Psoas muscle (tissue), 8 donors: ENCODE results near the gene BTG1. TPM values are rescaled to one million over a fixed set of nuclear protein-coding genes. Genes with fewer than 3 reads are reported as not detected.

ENCODE experiments used
- ATAC-seq, 4 donors: fragments of 200-7000 bp; cut with Tn5 transposase; one replicate each; pipeline ENCODE4 v1.9.1; 2020; ENCODE audit warnings: moderate library complexity in 3 of 4, mild to moderate bottlenecking in 2 of 4
- DNase-seq, 2 donors: peaks; one replicate each; pipeline ENCODE4 v3.0.0-alpha.2; 2020
- H3K27ac ChIP-seq: fragments of 200-600 bp; one replicate; pipeline ENCODE4 v1.8.0; 2022
- H3K27me3 ChIP-seq, 3 donors: fragments of 200-600 bp in 1 of 3; one replicate each; pipeline versions ENCODE4 v1.6.1 to v1.8.0; 2013 to 2022; ENCODE audit warnings: low read length in 2 of 3, mild to moderate bottlenecking in 2 of 3, moderate library complexity in 1 of 3; ENCODE audit not compliant: insufficient read depth in 3 of 3
- H3K36me3 ChIP-seq, 2 donors: fragments of 200-600 bp in 1 of 2; one replicate each; pipeline versions ENCODE4 v1.6.1 to v1.8.0; 2013 to 2022; ENCODE audit warnings: low read depth in 1 of 2, mild to moderate bottlenecking in 1 of 2, moderate library complexity in 1 of 2; ENCODE audit not compliant: insufficient read depth in 1 of 2
- H3K4me1 ChIP-seq: fragments of 200-600 bp; one replicate; pipeline ENCODE4 v1.8.0; 2022
- H3K4me3 ChIP-seq: fragments of 200-600 bp; one replicate; pipeline ENCODE4 v1.8.0; 2022; ENCODE audit warnings: mild to moderate bottlenecking
- H3K9me3 ChIP-seq: fragments of 200-600 bp; one replicate; pipeline ENCODE4 v1.8.0; 2022
- CTCF ChIP-seq: fragments of 200-600 bp; IDR thresholded peaks from one replicate; pipeline ENCODE4 v1.8.0; 2022; ENCODE audit warnings: antibody characterized with exemption
- WGBS, 3 donors: extraction: QIAGEN DNeasy Blood & Tissue Kit; methylation state at CpG; one replicate each; pipeline versions ENCODE4 v1.1.6 to v1.1.7; 2013; 5-methylcytosine and 5-hydroxymethylcytosine counted together
- intact Hi-C, 2 donors: fragments of 100-400 bp; cut with DNase I; formaldehyde crosslinking; loops; one replicate each; pipeline versions ENCODE4 v1.11.0 to v1.14.2; 2022
- polyA plus RNA-seq, 3 donors: library from polyadenylated mRNA; stranded (reverse); fragments of 200-250 nt; gene quantifications; one replicate each; pipeline ENCODE4 v1.2.3, GENCODE V29; 2013
- total RNA-seq, 4 donors: library from RNA; stranded (reverse); fragmentation: NEBNext Ultra II Directional in 2 of 4; extraction: Animal tissue kit (Norgen Biotek cat#: 25700) in 2 of 4; gene quantifications; one replicate each; pipeline versions ENCODE4 v1.2.1 to v1.2.4, GENCODE V29; 2021 to 2023
- donor health status: healthy with polysubstance abuse.
- donor health status: DM: no; HTN: no; CAD: no; lungs with moderate emphysema.
- donor health status: Bipolar disorder and iron deficiency.
- donor health status: healthy.
- donor health status: DM: yes; HTN: yes; CAD: no.
- donor health status: DM: no; HTN: no; CAD: no.
- donor health status: DM: no; HTN: no; CAD: no.
- donor health status: DM: yes; HTN: yes; CAD: no.

BTG1 gene
- total and polyA plus RNA-seq, 7 donors, result 9.9 to 34.2 (median 18.4) TPM

DNA sequence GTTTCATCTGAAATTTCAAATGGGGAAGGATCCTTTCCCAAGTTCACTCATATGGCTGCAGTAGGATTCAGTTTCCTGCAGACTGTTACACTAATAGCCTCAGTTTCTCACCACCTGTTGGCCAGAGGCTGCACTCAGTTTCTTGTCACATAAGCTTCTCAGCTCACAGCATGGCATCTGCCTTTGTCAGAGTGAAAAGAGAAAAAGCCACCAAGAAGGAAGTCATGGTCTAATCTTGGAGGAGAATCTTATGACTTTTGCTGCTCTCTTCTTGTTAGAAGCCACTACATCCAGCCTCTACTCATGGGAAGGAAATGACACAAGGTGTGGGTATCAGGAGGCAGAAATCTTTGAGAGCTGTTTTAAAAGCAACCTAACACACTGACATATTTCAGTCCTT lies 39.4 kb upstream of the BTG1 start:
- H3K27me3 ChIP-seq, result no peaks in the 10 kb centered on the region
- no peak for TF ChIP-seq CTCF
- H3K27ac ChIP-seq, result no peak overlapping the region
- ATAC-seq (no peak), DNase-seq (no peak)
- no peaks in the 10 kb centered on the region for H3K4me1 ChIP-seq
- intact Hi-C loops, result no loop called here
- no peak overlapping the region for H3K4me3 ChIP-seq
- H3K36me3 ChIP-seq, result no peaks in the 10 kb centered on the region
- no peaks in the 10 kb centered on the region for H3K9me3 ChIP-seq

DNA sequence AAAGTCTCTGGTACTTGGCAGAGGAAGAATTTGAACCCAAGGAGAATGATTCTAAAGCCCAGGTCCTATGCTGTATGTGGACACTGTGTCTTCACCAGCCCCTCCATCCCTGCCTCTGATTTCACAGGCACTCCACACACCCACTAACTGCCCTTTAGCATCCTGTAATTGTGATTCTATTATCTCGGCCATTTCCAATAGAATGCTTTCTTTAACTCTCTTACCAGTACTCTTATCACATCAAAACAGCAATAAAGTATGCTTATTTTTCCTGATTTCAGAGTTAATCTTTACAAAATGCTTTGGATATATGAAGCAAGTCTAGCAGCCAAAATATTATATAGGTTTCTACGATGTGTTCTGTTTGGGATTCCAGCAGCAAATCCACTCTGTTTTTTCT lies 37.9 kb upstream of the BTG1 start:
- no peak for DNase-seq
- H3K27me3 ChIP-seq, result no peaks in the 10 kb centered on the region
- no peak for ATAC-seq
- H3K27ac ChIP-seq, result no peak overlapping the region
- no peaks in the 10 kb centered on the region for H3K9me3 ChIP-seq
- TF ChIP-seq CTCF, result no peak
- 83 to 91% (median 90%) methylated on average over 2 of the region's 2 CpGs for WGBS, 3 donors
- H3K36me3 ChIP-seq, result no peaks in the 10 kb centered on the region
- H3K4me1 ChIP-seq, result no peaks in the 10 kb centered on the region
- intact Hi-C loops, result no loop called here
- H3K4me3 ChIP-seq, result no peak overlapping the region

GRCh38 chr12:92178340-92178739 lies 32.7 kb upstream of the BTG1 start:
- 87 to 91% (median 88%) methylated on average over 1 of the region's 1 CpG for WGBS, 3 donors
- H3K4me3 ChIP-seq, result no peak overlapping the region
- intact Hi-C loops, result no loop called here
- no peaks in the 10 kb centered on the region for H3K4me1 ChIP-seq
- TF ChIP-seq CTCF, result no peak
- H3K36me3 ChIP-seq, result no peaks in the 10 kb centered on the region
- no peak for DNase-seq
- H3K9me3 ChIP-seq, result no peaks in the 10 kb centered on the region
- H3K27ac ChIP-seq, result no peak overlapping the region
- H3K27me3 ChIP-seq, result no peaks in the 10 kb centered on the region
- no peak for ATAC-seq

GRCh38 chr12:92176646-92177045 lies 31.0 kb upstream of the BTG1 start:
- intact Hi-C loops, result no loop called here
- H3K4me3 ChIP-seq, result no peak overlapping the region
- no peak overlapping the region for H3K27ac ChIP-seq
- H3K27me3 ChIP-seq, result no peaks in the 10 kb centered on the region
- 94 to 98% (median 97%) methylated on average over 10 of the region's 10 CpGs for WGBS, 3 donors
- H3K4me1 ChIP-seq, result no peaks in the 10 kb centered on the region
- no peaks in the 10 kb centered on the region for H3K36me3 ChIP-seq
- DNase-seq (no peak), ATAC-seq (no peak)
- H3K9me3 ChIP-seq, result no peaks in the 10 kb centered on the region
- no peak for TF ChIP-seq CTCF

DNA sequence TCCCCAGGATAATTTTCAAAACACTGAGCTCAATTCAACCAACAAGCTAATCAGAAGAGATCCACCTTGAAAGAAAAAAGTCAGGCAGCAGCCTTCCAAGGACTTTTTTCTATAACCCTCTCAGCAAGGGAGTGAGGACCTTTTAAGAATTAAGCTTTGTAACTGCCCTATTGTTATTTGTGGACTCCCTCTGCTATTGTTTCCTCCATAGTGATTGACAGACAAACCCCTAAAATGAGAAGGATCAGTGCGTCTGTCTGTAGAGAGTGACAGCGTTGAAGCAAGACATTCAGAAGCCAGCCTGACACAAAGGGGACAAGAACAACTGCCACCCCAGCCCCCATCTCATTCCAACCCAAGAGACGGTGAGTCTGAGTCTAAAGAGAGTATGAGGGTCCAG lies 30.3 kb upstream of the BTG1 start:
- H3K9me3 ChIP-seq, result no peaks in the 10 kb centered on the region
- intact Hi-C loops, result no loop called here
- TF ChIP-seq CTCF, result no peak
- DNase-seq (no peak), ATAC-seq (no peak)
- no peak overlapping the region for H3K4me3 ChIP-seq
- no peak overlapping the region for H3K27ac ChIP-seq
- H3K36me3 ChIP-seq, result no peaks in the 10 kb centered on the region
- no peaks in the 10 kb centered on the region for H3K4me1 ChIP-seq
- no peaks in the 10 kb centered on the region for H3K27me3 ChIP-seq
- WGBS, 3 donors, result 90 to 93% (median 91%) methylated on average over 3 of the region's 3 CpGs
